ENCODE data around the gene EIF4E.

GRCh38 chr4:98848448-98848847, 80.5 kb downstream of the EIF4E start:
- TF ChIP-seq, protein P1, sequence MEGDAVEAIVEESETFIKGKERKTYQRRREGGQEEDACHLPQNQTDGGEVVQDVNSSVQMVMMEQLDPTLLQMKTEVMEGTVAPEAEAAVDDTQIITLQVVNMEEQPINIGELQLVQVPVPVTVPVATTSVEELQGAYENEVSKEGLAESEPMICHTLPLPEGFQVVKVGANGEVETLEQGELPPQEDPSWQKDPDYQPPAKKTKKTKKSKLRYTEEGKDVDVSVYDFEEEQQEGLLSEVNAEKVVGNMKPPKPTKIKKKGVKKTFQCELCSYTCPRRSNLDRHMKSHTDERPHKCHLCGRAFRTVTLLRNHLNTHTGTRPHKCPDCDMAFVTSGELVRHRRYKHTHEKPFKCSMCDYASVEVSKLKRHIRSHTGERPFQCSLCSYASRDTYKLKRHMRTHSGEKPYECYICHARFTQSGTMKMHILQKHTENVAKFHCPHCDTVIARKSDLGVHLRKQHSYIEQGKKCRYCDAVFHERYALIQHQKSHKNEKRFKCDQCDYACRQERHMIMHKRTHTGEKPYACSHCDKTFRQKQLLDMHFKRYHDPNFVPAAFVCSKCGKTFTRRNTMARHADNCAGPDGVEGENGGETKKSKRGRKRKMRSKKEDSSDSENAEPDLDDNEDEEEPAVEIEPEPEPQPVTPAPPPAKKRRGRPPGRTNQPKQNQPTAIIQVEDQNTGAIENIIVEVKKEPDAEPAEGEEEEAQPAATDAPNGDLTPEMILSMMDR (IDR thresholded peaks at IDR 0.05) = no peak
- TF ChIP-seq EZH2 (IDR thresholded peaks at IDR 0.05; ENCODE audit: borderline replicate concordance, insufficient read depth, low read depth, low read length, poor library complexity, severe bottlenecking) = no peak

All from B cell (primary cell).